HEK293 (cell line): ENCODE measurements around the gene TEX52.

Experiments
- HOXD13 ChIP-seq: sonication (generic); formaldehyde crosslinking; IDR thresholded peaks from 2 replicates; pipeline ENCODE4 v1.8.0; 2022; ENCODE audit warnings: missing genetic modification reagents, borderline replicate concordance
- SP2 ChIP-seq: fragments of 450-650 bp; formaldehyde crosslinking; IDR thresholded peaks from 2 replicates; pipeline ENCODE4 v1.5.1; 2016; ENCODE audit warnings: missing biosample characterization, missing genetic modification characterization
- ZBTB11 ChIP-seq: fragments of 450-650 bp; formaldehyde crosslinking; conservative IDR thresholded peaks from 2 replicates; pipeline ENCODE4 v1.5.1; 2016; ENCODE audit warnings: low read depth, missing biosample characterization, missing genetic modification characterization
- ZNF140 ChIP-seq: fragments of 450-650 bp; formaldehyde crosslinking; IDR thresholded peaks from 2 replicates; pipeline ENCODE4 v1.5.1; 2016; ENCODE audit warnings: missing biosample characterization, missing genetic modification characterization
- ZNF221 ChIP-seq: fragments of 450-650 bp; formaldehyde crosslinking; IDR thresholded peaks from 2 replicates; pipeline ENCODE4 v1.5.1; 2017; ENCODE audit warnings: missing biosample characterization, missing genetic modification characterization, borderline replicate concordance
- ZNF324 ChIP-seq: fragments of 450-650 bp; formaldehyde crosslinking; IDR thresholded peaks from 2 replicates; pipeline ENCODE4 v1.5.1; 2016; ENCODE audit warnings: missing biosample characterization, missing genetic modification characterization
- ZNF514 ChIP-seq: fragments of 450-650 bp; formaldehyde crosslinking; IDR thresholded peaks from 2 replicates; pipeline ENCODE4 v1.5.1; 2016; ENCODE audit warnings: missing biosample characterization, missing genetic modification characterization
- ZNF654 ChIP-seq: fragments of 450-650 bp; formaldehyde crosslinking; IDR thresholded peaks from 2 replicates; pipeline ENCODE4 v1.5.1; 2016; ENCODE audit warnings: low read depth, missing biosample characterization, missing genetic modification characterization
- ZNF785 ChIP-seq: fragments of 450-650 bp; formaldehyde crosslinking; IDR thresholded peaks from 2 replicates; pipeline ENCODE4 v1.5.1; 2016; ENCODE audit warnings: missing biosample characterization, missing genetic modification characterization
- TF ChIP-seq, protein P1 (sequence below): fragments of 450-650 bp; formaldehyde crosslinking; IDR thresholded peaks from 2 replicates; pipeline ENCODE4 v1.5.1; 2016; ENCODE audit warnings: missing biosample characterization, missing genetic modification characterization
- TF ChIP-seq, protein P2 (sequence below): fragments of 450-650 bp; formaldehyde crosslinking; IDR thresholded peaks from 2 replicates; pipeline ENCODE4 v1.5.1; 2016; ENCODE audit warnings: missing biosample characterization, missing genetic modification characterization
- TF ChIP-seq, protein P3 (sequence below): fragments of 450-650 bp; formaldehyde crosslinking; IDR thresholded peaks from 2 replicates; pipeline ENCODE4 v1.5.1; 2016; ENCODE audit warnings: missing biosample characterization, missing genetic modification characterization
- TF ChIP-seq, protein P4 (sequence below): fragments of 450-650 bp; formaldehyde crosslinking; IDR thresholded peaks from 2 replicates; pipeline ENCODE4 v1.5.1; 2016; ENCODE audit warnings: missing biosample characterization, missing genetic modification characterization

DNA sequence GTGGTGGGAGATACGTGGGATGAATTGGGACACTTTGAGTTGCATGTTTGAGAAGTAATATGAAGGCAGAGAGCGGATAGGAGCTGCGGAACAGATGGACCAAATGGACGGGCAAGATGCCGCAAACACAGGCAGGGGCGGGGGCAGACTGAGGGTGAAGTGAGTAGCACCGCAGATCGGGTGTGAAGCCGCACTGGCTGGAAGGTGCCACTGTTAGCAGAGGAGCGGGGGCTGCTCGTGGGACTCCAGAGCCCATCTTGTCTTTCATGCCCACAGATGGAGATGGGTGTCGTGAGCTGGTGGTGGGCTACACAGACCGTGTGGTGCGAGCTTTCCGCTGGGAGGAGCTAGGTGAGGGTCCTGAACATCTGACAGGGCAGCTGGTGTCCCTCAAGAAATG, 37.0 kb downstream of the TEX52 start:
- TF ChIP-seq ZNF140 (tag by site-specific recombination) (no peak), ZBTB11 (tag by site-specific recombination) (no peak), ZNF654 (tag by site-specific recombination) (no peak), ZNF221 (tag by site-specific recombination) (no peak), ZNF514 (no peak), ZNF324 (tag by site-specific recombination) (no peak), SP2 (no peak), HOXD13 (no peak), ZNF785 (no peak)
- TF ChIP-seq, protein P1, sequence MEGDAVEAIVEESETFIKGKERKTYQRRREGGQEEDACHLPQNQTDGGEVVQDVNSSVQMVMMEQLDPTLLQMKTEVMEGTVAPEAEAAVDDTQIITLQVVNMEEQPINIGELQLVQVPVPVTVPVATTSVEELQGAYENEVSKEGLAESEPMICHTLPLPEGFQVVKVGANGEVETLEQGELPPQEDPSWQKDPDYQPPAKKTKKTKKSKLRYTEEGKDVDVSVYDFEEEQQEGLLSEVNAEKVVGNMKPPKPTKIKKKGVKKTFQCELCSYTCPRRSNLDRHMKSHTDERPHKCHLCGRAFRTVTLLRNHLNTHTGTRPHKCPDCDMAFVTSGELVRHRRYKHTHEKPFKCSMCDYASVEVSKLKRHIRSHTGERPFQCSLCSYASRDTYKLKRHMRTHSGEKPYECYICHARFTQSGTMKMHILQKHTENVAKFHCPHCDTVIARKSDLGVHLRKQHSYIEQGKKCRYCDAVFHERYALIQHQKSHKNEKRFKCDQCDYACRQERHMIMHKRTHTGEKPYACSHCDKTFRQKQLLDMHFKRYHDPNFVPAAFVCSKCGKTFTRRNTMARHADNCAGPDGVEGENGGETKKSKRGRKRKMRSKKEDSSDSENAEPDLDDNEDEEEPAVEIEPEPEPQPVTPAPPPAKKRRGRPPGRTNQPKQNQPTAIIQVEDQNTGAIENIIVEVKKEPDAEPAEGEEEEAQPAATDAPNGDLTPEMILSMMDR (tag by site-specific recombination): no peak
- TF ChIP-seq, protein P2, sequence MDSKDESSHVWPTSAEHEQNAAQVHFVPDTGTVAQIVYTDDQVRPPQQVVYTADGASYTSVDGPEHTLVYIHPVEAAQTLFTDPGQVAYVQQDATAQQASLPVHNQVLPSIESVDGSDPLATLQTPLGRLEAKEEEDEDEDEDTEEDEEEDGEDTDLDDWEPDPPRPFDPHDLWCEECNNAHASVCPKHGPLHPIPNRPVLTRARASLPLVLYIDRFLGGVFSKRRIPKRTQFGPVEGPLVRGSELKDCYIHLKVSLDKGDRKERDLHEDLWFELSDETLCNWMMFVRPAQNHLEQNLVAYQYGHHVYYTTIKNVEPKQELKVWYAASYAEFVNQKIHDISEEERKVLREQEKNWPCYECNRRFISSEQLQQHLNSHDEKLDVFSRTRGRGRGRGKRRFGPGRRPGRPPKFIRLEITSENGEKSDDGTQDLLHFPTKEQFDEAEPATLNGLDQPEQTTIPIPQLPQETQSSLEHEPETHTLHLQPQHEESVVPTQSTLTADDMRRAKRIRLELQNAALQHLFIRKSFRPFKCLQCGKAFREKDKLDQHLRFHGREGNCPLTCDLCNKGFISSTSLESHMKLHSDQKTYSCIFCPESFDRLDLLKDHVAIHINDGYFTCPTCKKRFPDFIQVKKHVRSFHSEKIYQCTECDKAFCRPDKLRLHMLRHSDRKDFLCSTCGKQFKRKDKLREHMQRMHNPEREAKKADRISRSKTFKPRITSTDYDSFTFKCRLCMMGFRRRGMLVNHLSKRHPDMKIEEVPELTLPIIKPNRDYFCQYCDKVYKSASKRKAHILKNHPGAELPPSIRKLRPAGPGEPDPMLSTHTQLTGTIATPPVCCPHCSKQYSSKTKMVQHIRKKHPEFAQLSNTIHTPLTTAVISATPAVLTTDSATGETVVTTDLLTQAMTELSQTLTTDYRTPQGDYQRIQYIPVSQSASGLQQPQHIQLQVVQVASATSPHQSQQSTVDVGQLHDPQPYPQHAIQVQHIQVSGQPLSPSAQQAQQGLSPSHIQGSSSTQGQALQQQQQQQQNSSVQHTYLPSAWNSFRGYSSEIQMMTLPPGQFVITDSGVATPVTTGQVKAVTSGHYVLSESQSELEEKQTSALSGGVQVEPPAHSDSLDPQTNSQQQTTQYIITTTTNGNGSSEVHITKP (tag by site-specific recombination): no peak
- TF ChIP-seq, protein P3, sequence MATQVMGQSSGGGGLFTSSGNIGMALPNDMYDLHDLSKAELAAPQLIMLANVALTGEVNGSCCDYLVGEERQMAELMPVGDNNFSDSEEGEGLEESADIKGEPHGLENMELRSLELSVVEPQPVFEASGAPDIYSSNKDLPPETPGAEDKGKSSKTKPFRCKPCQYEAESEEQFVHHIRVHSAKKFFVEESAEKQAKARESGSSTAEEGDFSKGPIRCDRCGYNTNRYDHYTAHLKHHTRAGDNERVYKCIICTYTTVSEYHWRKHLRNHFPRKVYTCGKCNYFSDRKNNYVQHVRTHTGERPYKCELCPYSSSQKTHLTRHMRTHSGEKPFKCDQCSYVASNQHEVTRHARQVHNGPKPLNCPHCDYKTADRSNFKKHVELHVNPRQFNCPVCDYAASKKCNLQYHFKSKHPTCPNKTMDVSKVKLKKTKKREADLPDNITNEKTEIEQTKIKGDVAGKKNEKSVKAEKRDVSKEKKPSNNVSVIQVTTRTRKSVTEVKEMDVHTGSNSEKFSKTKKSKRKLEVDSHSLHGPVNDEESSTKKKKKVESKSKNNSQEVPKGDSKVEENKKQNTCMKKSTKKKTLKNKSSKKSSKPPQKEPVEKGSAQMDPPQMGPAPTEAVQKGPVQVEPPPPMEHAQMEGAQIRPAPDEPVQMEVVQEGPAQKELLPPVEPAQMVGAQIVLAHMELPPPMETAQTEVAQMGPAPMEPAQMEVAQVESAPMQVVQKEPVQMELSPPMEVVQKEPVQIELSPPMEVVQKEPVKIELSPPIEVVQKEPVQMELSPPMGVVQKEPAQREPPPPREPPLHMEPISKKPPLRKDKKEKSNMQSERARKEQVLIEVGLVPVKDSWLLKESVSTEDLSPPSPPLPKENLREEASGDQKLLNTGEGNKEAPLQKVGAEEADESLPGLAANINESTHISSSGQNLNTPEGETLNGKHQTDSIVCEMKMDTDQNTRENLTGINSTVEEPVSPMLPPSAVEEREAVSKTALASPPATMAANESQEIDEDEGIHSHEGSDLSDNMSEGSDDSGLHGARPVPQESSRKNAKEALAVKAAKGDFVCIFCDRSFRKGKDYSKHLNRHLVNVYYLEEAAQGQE (tag by site-specific recombination): no peak
- TF ChIP-seq, protein P4, sequence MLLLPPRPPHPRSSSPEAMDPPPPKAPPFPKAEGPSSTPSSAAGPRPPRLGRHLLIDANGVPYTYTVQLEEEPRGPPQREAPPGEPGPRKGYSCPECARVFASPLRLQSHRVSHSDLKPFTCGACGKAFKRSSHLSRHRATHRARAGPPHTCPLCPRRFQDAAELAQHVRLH (tag by site-specific recombination): no peak
